HEK293 (cell line): ENCODE results near the gene BABAM1.

Experiments used
- BCL11B ChIP-seq: fragments of 450-650 bp; formaldehyde crosslinking; IDR thresholded peaks from 2 replicates; pipeline ENCODE4 v1.5.1; 2016; ENCODE audit warnings: low read depth, missing biosample characterization, missing genetic modification characterization
- EGR2 ChIP-seq: fragments of 450-650 bp; formaldehyde crosslinking; IDR thresholded peaks from 2 replicates; pipeline ENCODE4 v1.5.1; 2016; ENCODE audit warnings: low read depth, missing biosample characterization, missing genetic modification characterization
- FEZF1 ChIP-seq: fragments of 450-650 bp; formaldehyde crosslinking; IDR thresholded peaks from 2 replicates; pipeline ENCODE4 v1.5.1; 2016; ENCODE audit warnings: missing biosample characterization, missing genetic modification characterization
- KLF1 ChIP-seq: fragments of 450-650 bp; formaldehyde crosslinking; IDR thresholded peaks from 2 replicates; pipeline ENCODE4 v1.5.1; 2016; ENCODE audit warnings: missing biosample characterization, missing genetic modification characterization
- REPIN1 ChIP-seq: fragments of 450-650 bp; formaldehyde crosslinking; IDR thresholded peaks from 2 replicates; pipeline ENCODE4 v1.5.1; 2017; ENCODE audit warnings: missing biosample characterization, missing genetic modification characterization, low read depth
- ZBTB20 ChIP-seq: fragments of 450-650 bp; formaldehyde crosslinking; IDR thresholded peaks from 2 replicates; pipeline ENCODE4 v1.5.1; 2016; ENCODE audit warnings: missing biosample characterization, missing genetic modification characterization
- ZBTB44 ChIP-seq: fragments of 450-650 bp; IDR thresholded peaks from 2 replicates; pipeline ENCODE4 v1.5.1; 2018; ENCODE audit warnings: missing biosample characterization, mild to moderate bottlenecking, missing genetic modification characterization
- ZIC2 ChIP-seq: fragments of 450-650 bp; formaldehyde crosslinking; IDR thresholded peaks from 2 replicates; pipeline ENCODE4 v1.5.1; 2016; ENCODE audit warnings: missing biosample characterization, missing genetic modification characterization
- ZNF140 ChIP-seq: fragments of 450-650 bp; formaldehyde crosslinking; IDR thresholded peaks from 2 replicates; pipeline ENCODE4 v1.5.1; 2016; ENCODE audit warnings: missing biosample characterization, missing genetic modification characterization
- ZNF19 ChIP-seq: fragments of 450-650 bp; formaldehyde crosslinking; IDR thresholded peaks from 2 replicates; pipeline ENCODE4; 2016; ENCODE audit warnings: missing biosample characterization, missing genetic modification characterization, low read depth
- ZNF266 ChIP-seq: fragments of 450-650 bp; formaldehyde crosslinking; IDR thresholded peaks from 2 replicates; pipeline ENCODE4 v1.5.1; 2016; ENCODE audit warnings: missing biosample characterization, missing genetic modification characterization, low read depth
- ZNF274 ChIP-seq, 2 experiments: fragments of 200-500 bp in 1 of 2; fragments of 450-650 bp in 1 of 2; sonication (Bioruptor generic) in 1 of 2; formaldehyde crosslinking in 1 of 2; IDR thresholded peaks; 2 replicates each; pipeline versions ENCODE4 v1.5.1 to v1.6.1; 2014 to 2016; ENCODE audit warnings: borderline replicate concordance in 1 of 2, inconsistent platforms in 1 of 2, low read length in 1 of 2, missing biosample characterization in 1 of 2, missing genetic modification characterization in 1 of 2
- ZNF518A ChIP-seq: fragments of 450-650 bp; formaldehyde crosslinking; conservative IDR thresholded peaks from 2 replicates; pipeline ENCODE4 v1.5.1; 2016; ENCODE audit warnings: low read depth, missing biosample characterization, missing genetic modification characterization
- ZNF548 ChIP-seq: fragments of 450-650 bp; formaldehyde crosslinking; IDR thresholded peaks from 2 replicates; pipeline ENCODE4 v1.5.1; 2016; ENCODE audit warnings: missing biosample characterization, missing genetic modification characterization
- ZNF555 ChIP-seq: fragments of 450-650 bp; formaldehyde crosslinking; conservative IDR thresholded peaks from 2 replicates; pipeline ENCODE4 v1.5.1; 2017; ENCODE audit warnings: missing biosample characterization, mild to moderate bottlenecking, missing genetic modification characterization, inconsistent platforms
- ZNF596 ChIP-seq: fragments of 450-650 bp; IDR thresholded peaks from 2 replicates; pipeline ENCODE4 v1.5.0; 2018; ENCODE audit warnings: missing biosample characterization, mild to moderate bottlenecking, missing genetic modification characterization, moderate library complexity
- ZNF610 ChIP-seq: fragments of 450-650 bp; formaldehyde crosslinking; IDR thresholded peaks from 2 replicates; pipeline ENCODE4 v1.5.1; 2016; ENCODE audit warnings: missing biosample characterization, missing genetic modification characterization, borderline replicate concordance
- ZNF626 ChIP-seq: fragments of 450-650 bp; sonication (Bioruptor Pico); formaldehyde crosslinking; IDR thresholded peaks from 2 replicates; pipeline ENCODE4 v1.5.1; 2018; ENCODE audit warnings: missing biosample characterization, missing genetic modification characterization, inconsistent platforms
- ZNF629 ChIP-seq: fragments of 450-650 bp; formaldehyde crosslinking; IDR thresholded peaks from 2 replicates; pipeline ENCODE4 v1.5.1; 2017; ENCODE audit warnings: missing biosample characterization, missing genetic modification characterization
- ZNF792 ChIP-seq: fragments of 450-650 bp; formaldehyde crosslinking; IDR thresholded peaks from 2 replicates; pipeline ENCODE4 v1.5.1; 2016; ENCODE audit warnings: missing biosample characterization, missing genetic modification characterization
- TF ChIP-seq, protein P1 (sequence below): fragments of 450-650 bp; formaldehyde crosslinking; IDR thresholded peaks from 2 replicates; pipeline ENCODE4 v1.5.1; 2017; ENCODE audit warnings: missing biosample characterization, missing genetic modification characterization
- TF ChIP-seq, protein P2 (sequence below): fragments of 450-650 bp; formaldehyde crosslinking; IDR thresholded peaks from 2 replicates; pipeline ENCODE4 v1.5.1; 2016; ENCODE audit warnings: missing biosample characterization, missing genetic modification characterization
- TF ChIP-seq, protein P3 (sequence below): fragments of 450-650 bp; formaldehyde crosslinking; IDR thresholded peaks from 2 replicates; pipeline ENCODE4 v1.5.1; 2016; ENCODE audit warnings: missing biosample characterization, missing genetic modification characterization

BABAM1 gene

GRCh38 chr19:17244618-17245534 is 22.4 kb upstream of the BABAM1 start (continued):
- TF ChIP-seq ZBTB44 (tag by site-specific recombination) (no peak), ZNF555 (tag by site-specific recombination) (no peak), EGR2 (tag by site-specific recombination) (no peak), ZNF518A (tag by site-specific recombination) (no peak), ZNF626 (tag by site-specific recombination) (no peak), ZNF792 (tag by site-specific recombination) (peak; percentile 100), ZNF140 (tag by site-specific recombination) (no peak), ZNF19 (no peak), ZNF629 (no peak), ZBTB20 (no peak), FEZF1 (tag by site-specific recombination) (no peak), REPIN1 (tag by site-specific recombination) (no peak), ZNF266 (tag by site-specific recombination) (no peak), BCL11B (tag by site-specific recombination) (peak; percentile 72; the same call in 1 of the 2 replicates), ZNF596 (no peak), ZNF548 (no peak), ZNF274 (IDR thresholded peaks at IDR 0.05; ENCODE audit: low read length) (no peak), ZNF274 (tag by site-specific recombination; IDR thresholded peaks at IDR 0.05; ENCODE audit: borderline replicate concordance) (no peak), ZIC2 (tag by site-specific recombination) (no peak), ZNF610 (no peak), KLF1 (tag by site-specific recombination) (no peak)
- TF ChIP-seq, protein P1, sequence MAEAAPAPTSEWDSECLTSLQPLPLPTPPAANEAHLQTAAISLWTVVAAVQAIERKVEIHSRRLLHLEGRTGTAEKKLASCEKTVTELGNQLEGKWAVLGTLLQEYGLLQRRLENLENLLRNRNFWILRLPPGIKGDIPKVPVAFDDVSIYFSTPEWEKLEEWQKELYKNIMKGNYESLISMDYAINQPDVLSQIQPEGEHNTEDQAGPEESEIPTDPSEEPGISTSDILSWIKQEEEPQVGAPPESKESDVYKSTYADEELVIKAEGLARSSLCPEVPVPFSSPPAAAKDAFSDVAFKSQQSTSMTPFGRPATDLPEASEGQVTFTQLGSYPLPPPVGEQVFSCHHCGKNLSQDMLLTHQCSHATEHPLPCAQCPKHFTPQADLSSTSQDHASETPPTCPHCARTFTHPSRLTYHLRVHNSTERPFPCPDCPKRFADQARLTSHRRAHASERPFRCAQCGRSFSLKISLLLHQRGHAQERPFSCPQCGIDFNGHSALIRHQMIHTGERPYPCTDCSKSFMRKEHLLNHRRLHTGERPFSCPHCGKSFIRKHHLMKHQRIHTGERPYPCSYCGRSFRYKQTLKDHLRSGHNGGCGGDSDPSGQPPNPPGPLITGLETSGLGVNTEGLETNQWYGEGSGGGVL (tag by site-specific recombination): no peak
- TF ChIP-seq, protein P2, sequence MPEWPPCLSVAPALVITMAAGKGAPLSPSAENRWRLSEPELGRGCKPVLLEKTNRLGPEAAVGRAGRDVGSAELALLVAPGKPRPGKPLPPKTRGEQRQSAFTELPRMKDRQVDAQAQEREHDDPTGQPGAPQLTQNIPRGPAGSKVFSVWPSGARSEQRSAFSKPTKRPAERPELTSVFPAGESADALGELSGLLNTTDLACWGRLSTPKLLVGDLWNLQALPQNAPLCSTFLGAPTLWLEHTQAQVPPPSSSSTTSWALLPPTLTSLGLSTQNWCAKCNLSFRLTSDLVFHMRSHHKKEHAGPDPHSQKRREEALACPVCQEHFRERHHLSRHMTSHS (tag by site-specific recombination): no peak
- TF ChIP-seq, protein P3, sequence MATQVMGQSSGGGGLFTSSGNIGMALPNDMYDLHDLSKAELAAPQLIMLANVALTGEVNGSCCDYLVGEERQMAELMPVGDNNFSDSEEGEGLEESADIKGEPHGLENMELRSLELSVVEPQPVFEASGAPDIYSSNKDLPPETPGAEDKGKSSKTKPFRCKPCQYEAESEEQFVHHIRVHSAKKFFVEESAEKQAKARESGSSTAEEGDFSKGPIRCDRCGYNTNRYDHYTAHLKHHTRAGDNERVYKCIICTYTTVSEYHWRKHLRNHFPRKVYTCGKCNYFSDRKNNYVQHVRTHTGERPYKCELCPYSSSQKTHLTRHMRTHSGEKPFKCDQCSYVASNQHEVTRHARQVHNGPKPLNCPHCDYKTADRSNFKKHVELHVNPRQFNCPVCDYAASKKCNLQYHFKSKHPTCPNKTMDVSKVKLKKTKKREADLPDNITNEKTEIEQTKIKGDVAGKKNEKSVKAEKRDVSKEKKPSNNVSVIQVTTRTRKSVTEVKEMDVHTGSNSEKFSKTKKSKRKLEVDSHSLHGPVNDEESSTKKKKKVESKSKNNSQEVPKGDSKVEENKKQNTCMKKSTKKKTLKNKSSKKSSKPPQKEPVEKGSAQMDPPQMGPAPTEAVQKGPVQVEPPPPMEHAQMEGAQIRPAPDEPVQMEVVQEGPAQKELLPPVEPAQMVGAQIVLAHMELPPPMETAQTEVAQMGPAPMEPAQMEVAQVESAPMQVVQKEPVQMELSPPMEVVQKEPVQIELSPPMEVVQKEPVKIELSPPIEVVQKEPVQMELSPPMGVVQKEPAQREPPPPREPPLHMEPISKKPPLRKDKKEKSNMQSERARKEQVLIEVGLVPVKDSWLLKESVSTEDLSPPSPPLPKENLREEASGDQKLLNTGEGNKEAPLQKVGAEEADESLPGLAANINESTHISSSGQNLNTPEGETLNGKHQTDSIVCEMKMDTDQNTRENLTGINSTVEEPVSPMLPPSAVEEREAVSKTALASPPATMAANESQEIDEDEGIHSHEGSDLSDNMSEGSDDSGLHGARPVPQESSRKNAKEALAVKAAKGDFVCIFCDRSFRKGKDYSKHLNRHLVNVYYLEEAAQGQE (tag by site-specific recombination): no peak
